HepG2 (cell line): ENCODE measurements around the gene MAPK12. TPM values are rescaled to one million over a fixed set of nuclear protein-coding genes. Genes with fewer than 3 reads are reported as not detected.

Source experiments
- BCL3 ChIP-seq: sonication (generic); formaldehyde crosslinking; IDR thresholded peaks from 2 replicates; pipeline ENCODE4 v1.5.1; 2020; ENCODE audit warnings: mild to moderate bottlenecking, missing genetic modification reagents, moderate library complexity
- MIER3 ChIP-seq: IDR thresholded peaks from 2 replicates; pipeline ENCODE4 v1.6.1; 2016; ENCODE audit warnings: missing compliant biosample characterization, borderline replicate concordance
- REXO4 ChIP-seq: sonication (generic); formaldehyde crosslinking; IDR thresholded peaks from 2 replicates; pipeline ENCODE4 v1.8.0; 2022; ENCODE audit warnings: missing genetic modification reagents, mild to moderate bottlenecking, borderline replicate concordance
- SNAPC4 ChIP-seq: sonication (generic); formaldehyde crosslinking; IDR thresholded peaks from 2 replicates; pipeline ENCODE4 v1.4.0; 2020; ENCODE audit warnings: mild to moderate bottlenecking, missing genetic modification reagents
- ZNF382 ChIP-seq: sonication (generic); formaldehyde crosslinking; IDR thresholded peaks from 2 replicates; pipeline ENCODE4 v1.5.0; 2020; ENCODE audit warnings: missing genetic modification reagents, mild to moderate bottlenecking, borderline replicate concordance
- polyA plus RNA-seq, 8 experiments: library from polyadenylated mRNA; depleted of rRNA in 3 of 8; stranded (reverse) in 7 of 8; unstranded in 1 of 8; fragments of >200 nt; fragmentation: Illumina TruSeq in 4 of 8; extraction: Trizol in 4 of 8; gene quantifications; 2 replicates each; pipeline versions ENCODE4 v1.2.1 to v1.2.3, GENCODE V29; 2011 to 2016; ENCODE audit warnings: low read depth in 4 of 8, missing spikeins in 1 of 8, mixed read lengths in 1 of 8; ENCODE audit not compliant: insufficient read depth in 1 of 8
- total RNA-seq, 5 experiments: library from RNA; depleted of rRNA; stranded (reverse); fragments of >200 nt; fragmentation: Illumina TruSeq; extraction: Trizol; gene quantifications; 2 replicates each; pipeline ENCODE4 v1.2.3, GENCODE V29; 2016; ENCODE audit warnings: low read depth in 1 of 5

The MAPK12 gene
- total and polyA plus RNA-seq, 2 of the 13 experiments (the other 11 are each of a cell fraction or from before 2014, with no cell fraction given) = 22.2 to 23.3 TPM

DNA sequence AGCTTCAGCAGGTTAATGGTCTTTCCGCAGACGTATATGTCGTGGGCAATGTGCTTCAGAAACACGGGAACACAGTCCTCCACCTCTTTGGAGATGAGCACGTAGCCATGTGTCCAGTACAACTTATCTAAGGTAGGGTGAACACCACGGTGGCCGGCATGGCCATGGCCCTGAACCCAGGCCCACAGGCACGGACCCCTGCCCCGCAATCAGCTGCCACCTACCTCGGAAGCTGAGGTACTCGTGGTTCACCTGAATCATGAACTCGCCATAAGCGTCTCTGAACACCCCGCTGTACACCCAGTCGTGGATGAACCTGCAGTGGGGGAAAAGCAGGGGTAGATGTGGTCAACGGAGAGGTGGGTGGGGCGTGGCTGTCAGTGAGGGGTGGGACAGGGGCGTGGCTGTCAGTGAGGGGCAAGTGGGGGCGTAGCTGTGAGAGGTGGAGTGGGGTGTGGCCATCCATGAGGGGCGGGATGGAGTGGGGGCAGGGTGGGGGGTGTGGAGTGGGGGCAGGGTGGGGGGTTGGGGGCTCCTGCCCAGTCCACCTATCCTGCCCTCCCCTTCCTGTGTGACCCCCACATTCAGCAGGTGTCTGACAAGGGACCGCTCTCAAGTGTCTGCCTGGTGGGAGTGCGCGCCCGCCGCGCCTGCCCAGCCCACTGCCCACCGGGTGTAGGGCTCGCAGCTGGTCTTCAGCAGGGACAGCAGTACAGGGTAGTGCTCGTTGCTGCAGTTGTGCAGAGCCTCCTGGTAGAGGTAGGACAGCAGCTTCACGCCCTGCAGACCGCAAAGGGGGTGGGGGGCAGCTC is 35.2 kb downstream of the MAPK12 start (continued):
- no peak for TF ChIP-seq SNAPC4 (CRISPR knock-in tag)
- no peak for TF ChIP-seq REXO4 (CRISPR knock-in tag)
- no peak for TF ChIP-seq MIER3 (CRISPR knock-in tag)
- TF ChIP-seq ZNF382 (CRISPR knock-in tag) = no peak
- TF ChIP-seq BCL3 = no peak
